GM12892 (cell line): ENCODE data around the gene CTNND2.

Experiments
- POLR2AphosphoS5 ChIP-seq: IDR thresholded peaks from 2 replicates; pipeline ENCODE4 v1.6.1; 2011; ENCODE audit warnings: low read depth, low read length, control low read depth
- TAF1 ChIP-seq: IDR thresholded peaks from 2 replicates; pipeline ENCODE4 v1.6.1; 2011; ENCODE audit warnings: low read depth, mild to moderate bottlenecking, control low read depth, low read length, borderline replicate concordance

DNA sequence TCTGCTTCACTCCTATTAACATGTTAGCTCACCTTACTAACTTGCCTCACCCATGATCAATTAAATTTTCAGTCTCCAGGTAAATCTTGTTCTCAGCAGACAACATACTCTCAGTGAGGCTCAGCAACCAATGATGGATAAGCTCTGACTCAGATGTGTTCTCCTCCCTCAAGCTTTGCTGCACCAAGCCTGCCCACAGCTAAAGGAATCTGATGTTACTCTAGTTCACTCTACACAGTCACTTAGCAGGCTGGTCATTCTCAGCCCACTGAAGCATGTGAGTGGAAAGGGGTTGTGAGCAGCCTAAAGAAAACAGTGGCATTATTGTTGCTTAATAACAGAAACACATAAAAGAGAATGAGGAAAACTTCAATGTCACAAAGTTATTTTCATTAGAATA, 37.3 kb upstream of the CTNND2 start:
- TF ChIP-seq TAF1: no peak
- TF ChIP-seq POLR2AphosphoS5: no peak
